Neural cell (in vitro differentiated cells): ENCODE data around the gene OAF.

Source experiments
- CTCF ChIP-seq: fragments of 450-650 bp; IDR thresholded peaks from 2 replicates; pipeline ENCODE4 v1.5.1; 2014; ENCODE audit warnings: antibody characterized with exemption, mild to moderate bottlenecking, moderate library complexity; ENCODE audit not compliant: poor library complexity, severe bottlenecking
- EP300 ChIP-seq: fragments of 450-650 bp; conservative IDR thresholded peaks from 2 replicates; pipeline ENCODE4 v1.6.1; 2014; ENCODE audit warnings: antibody characterized with exemption, mild to moderate bottlenecking, moderate library complexity; ENCODE audit not compliant: poor library complexity, severe bottlenecking
- EZH2 ChIP-seq: fragments of 200-600, 300-800 bp; shearing (Covaris generic), sonication (generic); IDR thresholded peaks from 2 replicates; pipeline ENCODE4 v1.6.1; 2014; ENCODE audit warnings: antibody characterized with exemption, low read length, borderline replicate concordance, mild to moderate bottlenecking; ENCODE audit not compliant: insufficient read depth, poor library complexity, severe bottlenecking
- MXI1 ChIP-seq: fragments of 450-650 bp; conservative IDR thresholded peaks from 2 replicates; pipeline ENCODE4 v1.6.1; 2014; ENCODE audit warnings: antibody characterized with exemption, mild to moderate bottlenecking; ENCODE audit not compliant: poor library complexity, severe bottlenecking
- POLR2AphosphoS5 ChIP-seq: IDR thresholded peaks from 2 replicates; pipeline ENCODE4 v1.6.1; 2012
- RAD21 ChIP-seq: fragments of 450-650 bp; conservative IDR thresholded peaks from 2 replicates; pipeline ENCODE4 v1.6.1; 2014; ENCODE audit warnings: antibody characterized with exemption, mild to moderate bottlenecking, moderate library complexity
- REST ChIP-seq: IDR thresholded peaks from 2 replicates; pipeline ENCODE4 v1.6.1; 2012; ENCODE audit warnings: borderline replicate concordance
- SMC3 ChIP-seq: fragments of 450-650 bp; conservative IDR thresholded peaks from 2 replicates; pipeline ENCODE4 v1.6.1; 2014; ENCODE audit warnings: antibody characterized with exemption, mild to moderate bottlenecking, moderate library complexity; ENCODE audit not compliant: poor library complexity
- TAF1 ChIP-seq: IDR thresholded peaks from 2 replicates; pipeline ENCODE4 v1.6.1; 2012; ENCODE audit warnings: low read depth

GRCh38 chr11:120208777-120209176 lies 2.1 kb upstream of the OAF start:
- TF ChIP-seq CTCF (no peak), REST (no peak), EP300 (no peak), EZH2 (no peak), TAF1 (no peak), RAD21 (no peak), MXI1 (no peak), POLR2AphosphoS5 (no peak), SMC3 (no peak)
